ENCODE results near the gene ATAD3B. TPM values are rescaled to one million over a fixed set of nuclear protein-coding genes. Genes with fewer than 3 reads are reported as not detected.
"Not testable (repeated sequence)": the region's sequence is repeated elsewhere in the genome, so short reads cannot be mapped to it uniquely, and the experiment has no call there.

Gene ATAD3B
- total and polyA plus RNA-seq, 2 donors (not counting 3 experiments of a cell fraction or from before 2014, with no cell fraction given): 20.5 to 48.2 TPM

DNA sequence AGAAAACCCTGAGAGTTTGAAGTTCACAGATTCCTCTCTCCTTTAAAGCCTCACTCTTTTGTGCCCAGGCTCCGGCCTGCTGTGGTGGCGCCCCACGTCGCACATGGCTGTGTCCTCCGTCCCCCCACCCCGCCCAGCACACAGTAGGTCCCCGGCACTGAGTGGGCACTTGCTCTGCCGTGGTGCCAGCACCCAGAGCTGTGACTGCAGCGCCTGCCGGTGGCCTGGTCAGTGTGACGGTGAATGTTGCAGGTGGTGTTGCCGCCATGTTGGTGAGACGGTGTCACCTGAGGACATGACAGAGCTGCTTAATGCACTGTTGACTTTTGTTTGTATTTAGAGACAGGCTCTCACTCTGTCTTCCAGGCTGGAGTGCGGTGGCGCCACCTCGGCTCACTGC is 18.7 kb upstream of the ATAD3B start:
- Histone ChIP-seq H4K20me1 (replicated peaks; ENCODE audit: control insufficient read depth, extremely low read depth, insufficient read depth, low read length) (no peaks in the 10 kb centered on the region), H3K27me3 (ENCODE audit: control insufficient read depth in 2 of 2, insufficient read depth in 2 of 2, low read length in 2 of 2) (no peaks in the 10 kb centered on the region), H3K4me3 (replicated peaks in 1 of 3; ENCODE audit: insufficient read depth in 1 of 3, low read depth in 1 of 3, low read length in 3 of 3) (no peak overlapping the region), H3K4me2 (ENCODE audit: insufficient read depth, low read length) (no peak overlapping the region), H2AFZ (ENCODE audit: low read depth, low read length) (no peak overlapping the region), H3K27ac (ENCODE audit: insufficient read depth, low read depth, low read length) (no peak overlapping the region), H3K4me1 (ENCODE audit: control insufficient read depth, extremely low read depth, insufficient read depth, low read length) (no peaks in the 10 kb centered on the region), H3K9ac (replicated peaks; ENCODE audit: extremely low read depth, insufficient read depth, low read length) (no peak overlapping the region), H3K9me3 (replicated peaks; ENCODE audit: control insufficient read depth, insufficient read depth, low read length) (no peaks in the 10 kb centered on the region), H3K36me3 (ENCODE audit: control insufficient read depth in 2 of 2, extremely low read depth in 1 of 2, insufficient read depth in 2 of 2, low read length in 2 of 2) (no peaks in the 10 kb centered on the region), H3K9me1 (replicated peaks; ENCODE audit: control insufficient read depth, extremely low read depth, insufficient read depth, low read length) (no peaks in the 10 kb centered on the region), H3K79me2 (ENCODE audit: control insufficient read depth, insufficient read depth, low read length) (no peaks in the 10 kb centered on the region)
- BruUV-seq (replicated peaks): no TSS peak
- ChIA-PET CTCF (no interaction called here), POLR2A (no interaction called here)
- intact Hi-C loops (cut with micrococcal nuclease) (no loop called here), dilution Hi-C loops (cut with MboI; ENCODE audit: extremely low pct_ligation_motif_present, low sequenced_read_pairs) (no loop called here)
- no peak for TF ChIP-seq JUN (IDR thresholded peaks at IDR 0.05; ENCODE audit: borderline replicate concordance, insufficient read depth, insufficient read length, low read depth)
- TF ChIP-seq GATA2 (IDR thresholded peaks at IDR 0.05; ENCODE audit: insufficient read depth, insufficient read length, low read depth, low read length): no peak
- TF ChIP-seq FOS (IDR thresholded peaks at IDR 0.05; ENCODE audit: borderline replicate concordance, insufficient read depth, low read length): no peak
- no peak for TF ChIP-seq MYC (IDR thresholded peaks at IDR 0.05; ENCODE audit: low read depth, low read length)
- TF ChIP-seq EZH2 (IDR thresholded peaks at IDR 0.05; ENCODE audit: borderline replicate concordance, low read depth, low read length, severe bottlenecking): no peak
- TF ChIP-seq POLR2AphosphoS5 (IDR thresholded peaks at IDR 0.05; ENCODE audit: insufficient read depth, low read depth, low read length): no peak
- TF ChIP-seq, protein P1, sequence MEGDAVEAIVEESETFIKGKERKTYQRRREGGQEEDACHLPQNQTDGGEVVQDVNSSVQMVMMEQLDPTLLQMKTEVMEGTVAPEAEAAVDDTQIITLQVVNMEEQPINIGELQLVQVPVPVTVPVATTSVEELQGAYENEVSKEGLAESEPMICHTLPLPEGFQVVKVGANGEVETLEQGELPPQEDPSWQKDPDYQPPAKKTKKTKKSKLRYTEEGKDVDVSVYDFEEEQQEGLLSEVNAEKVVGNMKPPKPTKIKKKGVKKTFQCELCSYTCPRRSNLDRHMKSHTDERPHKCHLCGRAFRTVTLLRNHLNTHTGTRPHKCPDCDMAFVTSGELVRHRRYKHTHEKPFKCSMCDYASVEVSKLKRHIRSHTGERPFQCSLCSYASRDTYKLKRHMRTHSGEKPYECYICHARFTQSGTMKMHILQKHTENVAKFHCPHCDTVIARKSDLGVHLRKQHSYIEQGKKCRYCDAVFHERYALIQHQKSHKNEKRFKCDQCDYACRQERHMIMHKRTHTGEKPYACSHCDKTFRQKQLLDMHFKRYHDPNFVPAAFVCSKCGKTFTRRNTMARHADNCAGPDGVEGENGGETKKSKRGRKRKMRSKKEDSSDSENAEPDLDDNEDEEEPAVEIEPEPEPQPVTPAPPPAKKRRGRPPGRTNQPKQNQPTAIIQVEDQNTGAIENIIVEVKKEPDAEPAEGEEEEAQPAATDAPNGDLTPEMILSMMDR (IDR thresholded peaks at IDR 0.05; ENCODE audit: extremely low read depth in 1 of 2, insufficient read depth in 1 of 2, low read depth in 1 of 2, low read length in 2 of 2): no peak
- TF ChIP-seq, protein P2, sequence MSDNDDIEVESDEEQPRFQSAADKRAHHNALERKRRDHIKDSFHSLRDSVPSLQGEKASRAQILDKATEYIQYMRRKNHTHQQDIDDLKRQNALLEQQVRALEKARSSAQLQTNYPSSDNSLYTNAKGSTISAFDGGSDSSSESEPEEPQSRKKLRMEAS (IDR thresholded peaks at IDR 0.05; ENCODE audit: insufficient read depth, insufficient read length): no peak
- no peak for TF ChIP-seq POLR2A (IDR thresholded peaks at IDR 0.05; ENCODE audit: low read depth, low read length)
- FAIRE-seq: no peak
- DNase-seq (ENCODE audit: low read depth, low spot score): no peak

DNA sequence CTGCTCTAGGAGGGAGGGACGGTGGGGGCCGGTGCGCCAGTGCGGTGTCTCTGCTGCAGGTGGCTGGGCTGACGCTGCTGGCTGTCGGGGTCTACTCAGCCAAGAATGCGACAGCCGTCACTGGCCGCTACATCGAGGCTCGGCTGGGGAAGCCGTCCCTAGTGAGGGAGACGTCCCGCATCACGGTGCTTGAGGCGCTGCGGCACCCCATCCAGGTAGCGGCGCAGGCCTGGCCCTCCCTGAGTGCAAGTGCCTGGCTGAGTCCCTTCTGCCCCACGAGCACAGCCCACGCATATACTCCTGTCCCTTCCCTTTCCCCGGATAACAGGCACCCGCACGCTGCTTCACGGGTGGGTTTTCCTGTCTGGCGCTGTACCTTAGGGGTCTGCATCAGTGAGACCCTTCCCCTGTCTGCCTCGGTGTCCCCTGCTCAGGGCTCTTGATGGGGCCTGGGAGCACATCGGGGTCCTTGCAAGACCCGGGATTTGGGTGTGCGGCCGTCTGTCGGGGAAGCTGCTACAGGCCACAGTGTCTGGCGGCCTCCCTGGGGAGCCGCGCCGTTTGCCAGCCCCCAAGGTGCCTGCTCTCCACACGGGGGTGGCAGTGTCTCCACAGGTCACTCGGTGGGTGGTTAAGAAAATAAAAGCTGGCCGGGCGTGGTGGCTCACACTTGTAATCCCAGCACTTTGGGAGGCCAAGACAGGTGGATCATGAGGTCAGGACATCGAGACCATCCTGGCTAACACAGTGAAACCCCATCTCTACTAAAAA is 17.1 kb upstream of the ATAD3B start:
- H3K79me2 ChIP-seq (ENCODE audit: control insufficient read depth, insufficient read depth, low read length); H3K4me1 ChIP-seq (ENCODE audit: control insufficient read depth, extremely low read depth, insufficient read depth, low read length); H4K20me1 ChIP-seq (replicated peaks; ENCODE audit: control insufficient read depth, extremely low read depth, insufficient read depth, low read length); POLR2A ChIA-PET; DNase-seq (ENCODE audit: low read depth, low spot score); intact Hi-C loops (cut with micrococcal nuclease); H3K4me3 ChIP-seq (replicated peaks in 1 of 3; ENCODE audit: insufficient read depth in 1 of 3, low read depth in 1 of 3, low read length in 3 of 3); H3K9me3 ChIP-seq (replicated peaks; ENCODE audit: control insufficient read depth, insufficient read depth, low read length); H3K36me3 ChIP-seq (ENCODE audit: control insufficient read depth in 2 of 2, extremely low read depth in 1 of 2, insufficient read depth in 2 of 2, low read length in 2 of 2); H3K9ac ChIP-seq (replicated peaks; ENCODE audit: extremely low read depth, insufficient read depth, low read length); H3K27me3 ChIP-seq (ENCODE audit: control insufficient read depth in 2 of 2, insufficient read depth in 2 of 2, low read length in 2 of 2); BruUV-seq (replicated peaks); H2AFZ ChIP-seq (ENCODE audit: low read depth, low read length); FAIRE-seq; dilution Hi-C loops (cut with MboI; ENCODE audit: extremely low pct_ligation_motif_present, low sequenced_read_pairs); H3K27ac ChIP-seq (ENCODE audit: insufficient read depth, low read depth, low read length); H3K9me1 ChIP-seq (replicated peaks; ENCODE audit: control insufficient read depth, extremely low read depth, insufficient read depth, low read length); H3K4me2 ChIP-seq (ENCODE audit: insufficient read depth, low read length): not testable (repeated sequence)
- CTCF ChIA-PET: interaction anchor here (0.9 kb wide), 1 partner anchor 31 kb away, joined by 3 read pairs; no protein-coding TSS in a partner anchor
